Posterior vena cava (tissue), 2 donors: ENCODE results near the gene HOXA4. TPM values are rescaled to one million over a fixed set of nuclear protein-coding genes. Genes with fewer than 3 reads are reported as not detected.
A peak's percentile ranks its signal among the peaks of the same experiment; 100 is the strongest.

Experiments used
- DNase-seq: peaks from one replicate; pipeline ENCODE4 v3.0.0-alpha.2; 2020; ENCODE audit warnings: low spot score
- intact Hi-C, 2 donors: fragments of 100-400 bp; cut with DNase I; formaldehyde crosslinking; loops; one replicate each; pipeline versions ENCODE4 v1.14.1 to v1.14.2; 2022 to 2023
- total RNA-seq, 2 donors: library from RNA; stranded (reverse); fragmentation: NEBNext Ultra II Directional; extraction: Animal tissue kit (Norgen Biotek cat#: 25700); gene quantifications; one replicate each; pipeline ENCODE4 v1.2.1, GENCODE V29; 2021
- donor health status: DM: yes; HTN: yes; CAD: no.
- donor health status: DM: yes; HTN: yes; CAD: no.

The HOXA4 gene
- total RNA-seq, 2 donors from 2014 or later = 6.2 to 9.5 TPM

- DNase-seq = peak; percentile 97
- intact Hi-C loops = loop anchor here (5.0 to 10.0 kb wide), 5 partner anchors 786 to 1306 kb away; partner anchors contain the start of genes CBX3 (in 1 of the 2) and HNRNPA2B1 (in 1 of the 2)
Observed at GRCh38 chr7:27160546-27161213, 30.1 kb upstream of the HOXA4 start.

GRCh38 chr7:27160145-27160545 lies 29.6 kb upstream of the HOXA4 start:
- DNase-seq = peak; percentile 80
- intact Hi-C loops = loop anchor here (5.0 to 10.0 kb wide), 5 partner anchors 785 to 1305 kb away; partner anchors contain the start of genes CBX3 (in 1 of the 2) and HNRNPA2B1 (in 1 of the 2)

- intact Hi-C loops = loop anchor here (5.0 to 10.0 kb wide), 6 partner anchors 785 to 1305 kb away; partner anchors contain the start of genes CBX3 (in 1 of the 2) and HNRNPA2B1 (in 1 of the 2)
- DNase-seq = no peak
Observed at GRCh38 chr7:27159266-27160144, 28.9 kb upstream of the HOXA4 start.

GRCh38 chr7:27158436-27159265 lies 28.1 kb upstream of the HOXA4 start:
- intact Hi-C loops = loop anchor here in 1 of 2 donors (10.0 kb wide), 1 partner anchor 964 kb away; no protein-coding TSS in a partner anchor

GRCh38 chr7:27157702-27158431 lies 27.3 kb upstream of the HOXA4 start:
- DNase-seq = peak; percentile 76
- intact Hi-C loops = loop anchor here in 1 of 2 donors (10.0 kb wide), 1 partner anchor 963 kb away; no protein-coding TSS in a partner anchor

More at GRCh38 chr7:27158436-27159265, 28.1 kb upstream of the HOXA4 start:
- peak; percentile 75 for DNase-seq

GRCh38 chr7:27156916-27157701 lies 26.6 kb upstream of the HOXA4 start:
- no peak for DNase-seq
- intact Hi-C loops = loop anchor here in 1 of 2 donors (10.0 kb wide), 1 partner anchor 962 kb away; no protein-coding TSS in a partner anchor

GRCh38 chr7:27156508-27156898 lies 25.9 kb upstream of the HOXA4 start, which contains the start of gene HOXA7:
TSS of gene HOXA7 (minus strand) at chr7:27156675. CDS start at chr7:27156545, 130 bp downstream.
- peak; percentile 92 for DNase-seq
- intact Hi-C loops = loop anchor here in 1 of 2 donors (10.0 kb wide), 1 partner anchor 962 kb away; no protein-coding TSS in a partner anchor

GRCh38 chr7:27155816-27156507 lies 25.4 kb upstream of the HOXA4 start:
- intact Hi-C loops = loop anchor here in 1 of 2 donors (10.0 kb wide), 1 partner anchor 961 kb away; no protein-coding TSS in a partner anchor
- peak; percentile 83 for DNase-seq

GRCh38 chr7:27154901-27155815 lies 24.6 kb upstream of the HOXA4 start:
- intact Hi-C loops = loop anchor here in 1 of 2 donors (10.0 kb wide), 1 partner anchor 960 kb away; no protein-coding TSS in a partner anchor
- peak; percentile 80 for DNase-seq

- no peak for DNase-seq
- intact Hi-C loops = loop anchor here in 1 of 2 donors (10.0 kb wide), 1 partner anchor 960 kb away; no protein-coding TSS in a partner anchor
Observed at GRCh38 chr7:27154369-27154768, 23.8 kb upstream of the HOXA4 start.

GRCh38 chr7:27153526-27153925 lies 23.0 kb upstream of the HOXA4 start:
- no peak for DNase-seq
- intact Hi-C loops = loop anchor here in 1 of 2 donors (10.0 kb wide), 1 partner anchor 959 kb away; no protein-coding TSS in a partner anchor

- intact Hi-C loops = loop anchor here in 1 of 2 donors (10.0 kb wide), 1 partner anchor 958 kb away; no protein-coding TSS in a partner anchor
- peak; percentile 76 for DNase-seq
Observed at GRCh38 chr7:27152816-27153442, 22.4 kb upstream of the HOXA4 start.

GRCh38 chr7:27151931-27152815 lies 21.6 kb upstream of the HOXA4 start, which contains the start of gene HOXA3:
TSS of gene HOXA3 (minus strand) at chr7:27152583. CDS start at chr7:27110640, 41,943 bp downstream.
- intact Hi-C loops = loop anchor here in 1 of 2 donors (10.0 kb wide), 1 partner anchor 957 kb away; no protein-coding TSS in a partner anchor
- DNase-seq = peak; percentile 87
